Fibroblast of the aortic adventitia (primary cell): Measurements from ENCODE around the gene NUDT15. TPM values are rescaled to one million over a fixed set of nuclear protein-coding genes. Genes with fewer than 3 reads are reported as not detected.
"Not testable (repeated sequence)": the region's sequence is repeated elsewhere in the genome, so short reads cannot be mapped to it uniquely, and the experiment has no call there.

ENCODE experiments used
- DNase-seq: peaks from one replicate; pipeline ENCODE4 v3.0.0-alpha.2; 2010; ENCODE audit warnings: low read depth
- H3K4me3 ChIP-seq: 2 replicates; pipeline ENCODE4 v1.5.1; 2011; ENCODE audit warnings: low read depth, mild to moderate bottlenecking, control low read depth, low read length, moderate library complexity
- total RNA-seq: library from RNA; depleted of rRNA; stranded (reverse); fragments of >200 nt; gene quantifications from 2 replicates; pipeline ENCODE4 v1.2.3, GENCODE V29; 2012; ENCODE audit warnings: low replicate concordance
- TF ChIP-seq, protein P1 (sequence below): IDR thresholded peaks from 2 replicates; pipeline ENCODE4 v1.5.1; 2011; ENCODE audit warnings: mild to moderate bottlenecking, low read length, control low read depth, inconsistent platforms; ENCODE audit not compliant: insufficient read depth

The NUDT15 gene
- total RNA-seq, 1 donor, result 23.1 TPM

GRCh38 chr13:48000559-48001113, 36.9 kb upstream of the NUDT15 start:
- peak overlapping the region; percentile 98 for H3K4me3 ChIP-seq
- TF ChIP-seq, protein P1, sequence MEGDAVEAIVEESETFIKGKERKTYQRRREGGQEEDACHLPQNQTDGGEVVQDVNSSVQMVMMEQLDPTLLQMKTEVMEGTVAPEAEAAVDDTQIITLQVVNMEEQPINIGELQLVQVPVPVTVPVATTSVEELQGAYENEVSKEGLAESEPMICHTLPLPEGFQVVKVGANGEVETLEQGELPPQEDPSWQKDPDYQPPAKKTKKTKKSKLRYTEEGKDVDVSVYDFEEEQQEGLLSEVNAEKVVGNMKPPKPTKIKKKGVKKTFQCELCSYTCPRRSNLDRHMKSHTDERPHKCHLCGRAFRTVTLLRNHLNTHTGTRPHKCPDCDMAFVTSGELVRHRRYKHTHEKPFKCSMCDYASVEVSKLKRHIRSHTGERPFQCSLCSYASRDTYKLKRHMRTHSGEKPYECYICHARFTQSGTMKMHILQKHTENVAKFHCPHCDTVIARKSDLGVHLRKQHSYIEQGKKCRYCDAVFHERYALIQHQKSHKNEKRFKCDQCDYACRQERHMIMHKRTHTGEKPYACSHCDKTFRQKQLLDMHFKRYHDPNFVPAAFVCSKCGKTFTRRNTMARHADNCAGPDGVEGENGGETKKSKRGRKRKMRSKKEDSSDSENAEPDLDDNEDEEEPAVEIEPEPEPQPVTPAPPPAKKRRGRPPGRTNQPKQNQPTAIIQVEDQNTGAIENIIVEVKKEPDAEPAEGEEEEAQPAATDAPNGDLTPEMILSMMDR, result no peak
- DNase-seq, result peak; percentile 8

- H3K4me3 ChIP-seq, result peak within 1 kb of the TSS; percentile 98
- DNase-seq, result peak; percentile 80
- TF ChIP-seq, protein P1, result no peak
These were observed 36.2 kb upstream of the NUDT15 start, which contains the start of gene SUCLA2 for GRCh38 chr13:48001114-48001881. Gene SUCLA2 (minus strand): TSS chr13:48001273. CDS start chr13:48001269, 4 bp downstream.

GRCh38 chr13:48001999-48002398, 35.5 kb upstream of the NUDT15 start:
- not testable (repeated sequence) for DNase-seq
- H3K4me3 ChIP-seq, result peak overlapping the region; percentile 17

- no peak for DNase-seq
- TF ChIP-seq, protein P1, result no peak
- H3K4me3 ChIP-seq, result no peak overlapping the region
These were observed 33.3 kb upstream of the NUDT15 start for GRCh38 chr13:48004201-48004600.

GRCh38 chr13:48006396-48006795, 31.1 kb upstream of the NUDT15 start:
- DNase-seq, result no peak
- no peak overlapping the region for H3K4me3 ChIP-seq
- TF ChIP-seq, protein P1, result no peak

DNA sequence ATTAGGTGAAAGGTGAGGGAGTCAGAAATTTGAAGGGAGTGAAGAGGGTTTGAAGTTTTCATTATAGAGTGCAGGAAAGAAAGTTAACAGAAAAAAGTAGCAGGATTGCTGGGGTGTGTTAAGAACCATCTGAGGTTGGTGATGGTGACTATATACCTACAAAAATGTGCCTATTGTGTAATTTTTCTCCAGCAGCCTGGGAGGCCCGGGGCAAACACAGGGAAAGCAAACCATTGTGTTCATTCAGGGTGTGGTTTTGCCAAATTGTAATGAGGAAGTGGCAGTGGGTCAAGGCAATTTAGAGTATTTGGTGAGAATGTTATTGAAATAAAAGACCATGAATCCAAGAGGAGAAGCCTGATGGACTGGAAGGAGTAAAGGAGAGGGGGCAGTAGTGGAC, 28.2 kb upstream of the NUDT15 start:
- TF ChIP-seq, protein P1, result no peak
- DNase-seq, result peak; percentile 80
- H3K4me3 ChIP-seq, result no peak overlapping the region

- no peak overlapping the region for H3K4me3 ChIP-seq
- TF ChIP-seq, protein P1, result no peak
- DNase-seq, result no peak
These were observed 26.8 kb upstream of the NUDT15 start for GRCh38 chr13:48010698-48011097.
